ENCODE data around the gene CCR7.

The CCR7 gene, protein sequence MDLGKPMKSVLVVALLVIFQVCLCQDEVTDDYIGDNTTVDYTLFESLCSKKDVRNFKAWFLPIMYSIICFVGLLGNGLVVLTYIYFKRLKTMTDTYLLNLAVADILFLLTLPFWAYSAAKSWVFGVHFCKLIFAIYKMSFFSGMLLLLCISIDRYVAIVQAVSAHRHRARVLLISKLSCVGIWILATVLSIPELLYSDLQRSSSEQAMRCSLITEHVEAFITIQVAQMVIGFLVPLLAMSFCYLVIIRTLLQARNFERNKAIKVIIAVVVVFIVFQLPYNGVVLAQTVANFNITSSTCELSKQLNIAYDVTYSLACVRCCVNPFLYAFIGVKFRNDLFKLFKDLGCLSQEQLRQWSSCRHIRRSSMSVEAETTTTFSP

GRCh38 chr17:40564883-40565768, at the start of gene CCR7:
Gene CCR7 (minus strand): TSS chr17:40565472. CDS start chr17:40565409, 63 bp downstream.
- no peak for DNase-seq (ENCODE audit: low read depth)

GRCh38 chr17:40614431-40615067, 49.3 kb upstream of the CCR7 start:
- DNase-seq (ENCODE audit: low read depth) = no peak

GRCh38 chr17:40613467-40614154, 48.3 kb upstream of the CCR7 start:
- no peak for DNase-seq (ENCODE audit: low read depth)

GRCh38 chr17:40612599-40613244, 47.5 kb upstream of the CCR7 start:
- DNase-seq (ENCODE audit: low read depth) = no peak

DNA sequence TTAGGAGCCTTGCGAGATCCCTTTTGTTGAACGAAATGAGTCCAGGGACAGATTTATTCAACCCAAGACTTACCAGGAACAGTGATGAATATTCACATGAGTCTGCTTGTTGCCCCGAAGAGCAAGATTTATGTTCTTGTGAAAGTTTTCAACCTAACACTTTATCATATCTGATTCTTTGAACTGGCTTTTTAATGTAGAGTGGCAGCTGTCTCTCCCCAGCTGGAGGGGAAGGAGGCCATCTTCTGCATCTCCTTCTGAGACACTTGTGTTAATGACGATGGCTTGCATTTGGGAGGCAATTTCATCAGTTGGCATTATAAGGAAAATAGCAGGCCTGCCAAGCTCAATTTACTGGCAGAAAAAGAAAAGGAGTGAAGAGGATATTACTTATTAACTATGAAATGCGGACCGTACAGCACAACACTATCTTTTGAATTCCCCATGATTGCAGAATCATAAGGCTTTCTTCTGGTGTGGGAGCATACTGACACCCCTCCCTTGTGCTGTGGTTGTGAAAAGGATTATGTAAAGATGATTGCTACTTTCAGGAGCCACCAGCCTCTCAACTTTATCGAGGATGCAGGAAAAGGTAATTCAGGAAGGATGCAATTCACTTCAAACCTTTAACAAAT, 46.7 kb upstream of the CCR7 start:
- DNase-seq (ENCODE audit: low read depth) = no peak

DNA sequence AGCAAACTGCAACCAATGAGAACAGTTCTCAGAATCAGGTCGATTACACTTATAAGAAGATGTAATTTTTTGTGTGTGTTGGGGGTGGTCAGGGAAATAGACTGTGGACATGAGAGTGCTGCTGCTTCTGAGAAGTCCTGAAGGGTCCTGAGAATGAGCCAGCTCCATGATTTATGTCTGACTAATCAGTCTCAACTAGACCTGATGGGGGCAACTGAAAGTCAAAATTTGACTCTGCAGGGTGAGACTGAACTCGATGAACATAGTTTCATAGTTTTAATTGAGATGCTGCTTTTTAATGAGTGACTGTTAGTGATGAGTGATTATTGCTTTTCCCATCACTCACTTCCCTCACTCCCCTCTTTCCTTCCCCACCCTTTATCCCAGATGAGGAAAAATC, 45.1 kb upstream of the CCR7 start:
- no peak for DNase-seq (ENCODE audit: low read depth)

GRCh38 chr17:40608061-40608581, 42.8 kb upstream of the CCR7 start:
- DNase-seq (ENCODE audit: low read depth) = no peak

DNA sequence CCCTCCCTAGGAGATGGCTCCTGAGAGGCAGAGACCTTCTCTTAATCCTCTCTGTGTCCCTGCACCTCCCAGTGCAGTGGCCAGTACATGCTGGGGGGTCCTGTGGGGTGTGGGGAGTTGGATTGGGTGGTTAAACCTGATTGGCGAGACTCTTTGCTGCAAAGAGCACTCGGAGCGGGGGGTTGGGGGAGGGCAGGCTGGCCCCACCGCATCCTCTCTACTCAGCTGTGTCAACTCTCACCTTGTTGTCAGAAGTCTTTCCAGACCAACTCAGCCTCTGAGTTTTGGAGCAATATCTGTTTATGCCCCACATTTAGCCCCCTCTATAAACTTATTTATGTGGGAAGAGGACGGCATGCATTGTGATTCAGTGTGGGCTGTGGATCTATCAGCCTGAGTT, 42.4 kb upstream of the CCR7 start:
- DNase-seq (ENCODE audit: low read depth) = no peak

- DNase-seq (ENCODE audit: low read depth) = no peak
Measured at GRCh38 chr17:40606548-40607353, 41.5 kb upstream of the CCR7 start.

DNA sequence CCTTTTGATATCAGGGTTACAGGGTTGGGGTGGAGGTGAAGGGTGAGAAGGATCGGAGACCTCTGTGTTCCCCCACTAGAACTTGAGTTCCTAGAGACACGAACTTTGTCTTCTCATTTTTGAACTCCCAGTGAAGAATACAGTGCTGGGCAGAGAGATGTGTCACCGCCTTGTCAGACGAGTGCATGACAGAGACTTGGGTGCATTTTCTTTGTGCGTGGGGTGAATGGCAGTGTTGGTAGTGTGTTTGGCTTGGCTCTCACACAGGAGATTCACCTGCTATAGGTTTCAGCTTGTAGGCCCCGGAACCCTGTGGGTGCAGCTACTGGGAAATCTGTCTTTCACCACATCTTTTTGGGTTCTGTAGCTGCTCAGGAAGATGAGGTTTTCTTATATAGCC, 40.0 kb upstream of the CCR7 start:
- no peak for DNase-seq (ENCODE audit: low read depth)

DNA sequence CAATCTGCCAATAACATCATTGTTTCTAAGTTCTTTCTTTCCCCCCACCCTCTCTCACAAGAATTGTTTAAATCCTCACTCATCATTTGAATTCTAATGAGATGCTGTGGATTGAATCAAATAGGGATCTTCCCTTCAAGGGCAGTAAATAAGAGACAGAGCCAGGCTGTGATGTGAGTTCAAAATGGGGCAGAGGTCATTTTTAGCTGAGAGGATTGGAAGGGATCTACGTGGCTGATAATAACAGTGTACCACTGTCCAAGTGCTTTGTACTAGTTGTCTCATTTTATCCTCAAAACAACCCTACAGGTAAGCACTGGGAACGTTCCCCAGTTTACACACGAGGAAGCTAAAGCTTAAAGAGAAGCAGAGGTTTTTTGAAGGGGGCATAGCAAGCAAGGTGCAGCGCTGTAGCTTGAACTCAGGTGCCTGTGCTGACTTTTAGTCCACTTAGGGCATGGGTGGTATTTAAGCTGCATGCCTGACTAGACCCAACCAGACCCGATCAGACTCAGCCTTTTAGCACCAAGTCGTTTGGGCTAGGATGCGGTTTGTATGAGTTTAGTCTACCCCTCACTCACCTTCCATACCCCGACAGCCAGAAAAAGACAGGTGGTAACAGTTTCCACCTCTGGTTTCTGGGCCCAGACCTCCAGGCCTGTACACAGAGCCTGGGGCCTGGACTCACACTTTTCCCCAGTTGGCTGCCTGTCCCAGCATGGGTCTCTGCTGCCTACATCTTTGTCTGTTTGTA, 39.2 kb upstream of the CCR7 start:
- DNase-seq (ENCODE audit: low read depth) = no peak

DNA sequence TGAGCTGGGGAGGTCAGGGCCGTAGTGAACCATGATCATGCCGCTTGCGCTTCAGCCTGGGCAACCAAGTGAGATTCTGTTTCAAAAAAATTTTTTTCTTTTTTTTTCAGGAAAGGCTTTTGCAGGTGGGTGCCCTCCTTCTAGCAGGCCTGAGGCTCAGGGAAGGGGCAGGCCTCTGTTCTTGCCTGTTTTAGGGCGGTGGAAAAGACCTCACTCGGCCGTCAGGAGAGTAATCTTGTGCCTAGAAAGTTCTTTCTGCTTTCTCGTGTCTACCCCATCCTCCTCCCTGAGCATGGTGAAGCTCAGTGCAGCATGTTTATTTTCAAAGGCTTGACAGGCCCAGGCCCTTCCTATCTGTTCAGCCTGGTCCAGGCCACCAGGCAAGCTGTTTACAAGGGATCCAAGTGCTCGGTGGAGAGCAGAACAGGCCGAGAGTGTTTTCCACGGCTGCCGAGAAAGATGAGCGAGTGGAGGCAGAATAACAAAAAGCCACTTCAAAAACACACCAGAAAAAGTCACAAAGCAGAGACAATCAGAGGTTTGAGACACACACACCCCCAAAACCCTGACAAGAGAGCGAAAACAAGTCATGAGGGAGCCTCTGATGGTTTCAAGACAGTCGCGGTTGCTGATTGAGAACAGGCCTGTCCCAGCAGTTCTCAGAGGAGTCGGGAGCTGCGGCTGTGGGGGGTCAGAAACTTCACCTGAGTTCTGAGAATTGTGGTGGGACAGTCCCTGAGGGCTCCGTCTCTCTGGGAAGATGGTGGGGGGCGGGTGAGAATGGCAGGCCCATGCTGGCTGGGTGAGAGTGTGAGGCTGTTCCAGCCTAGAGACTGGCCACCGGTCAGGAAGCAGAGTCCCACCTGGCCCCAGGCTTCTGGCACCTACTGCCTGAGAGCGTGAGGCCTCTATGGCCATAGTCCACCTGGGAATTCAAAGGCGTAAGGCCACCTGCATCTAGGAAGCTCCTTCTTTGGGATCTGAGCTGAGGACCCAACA, 37.5 kb upstream of the CCR7 start:
- no peak for DNase-seq (ENCODE audit: low read depth)

DNA sequence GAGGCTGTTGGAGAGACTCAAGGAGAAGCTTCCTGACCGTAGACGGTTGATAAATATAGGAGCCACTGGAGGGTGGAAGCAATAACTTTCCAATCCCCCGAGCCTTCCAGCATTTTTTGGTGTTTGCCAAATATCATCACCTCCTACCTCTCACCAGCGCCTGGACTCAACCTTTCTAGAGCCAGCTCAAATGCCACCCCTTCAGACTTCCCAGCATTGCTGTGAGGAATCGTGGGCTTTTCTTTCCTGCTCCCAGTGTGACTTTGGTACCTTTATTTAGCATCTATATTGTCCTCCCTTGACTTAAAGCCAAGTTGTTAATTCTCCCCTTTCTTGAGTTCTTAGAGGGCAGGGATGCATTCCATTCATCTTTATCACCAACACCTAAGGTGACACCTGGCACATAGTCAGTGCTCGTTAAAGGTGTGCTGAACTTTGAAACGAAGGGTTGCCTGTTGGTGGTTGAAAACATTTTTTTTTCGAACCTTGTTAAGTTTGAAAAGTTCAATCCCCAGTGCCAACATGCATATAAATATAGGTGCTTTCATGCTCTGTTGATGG, 35.3 kb upstream of the CCR7 start:
- no peak for DNase-seq (ENCODE audit: low read depth)

DNA sequence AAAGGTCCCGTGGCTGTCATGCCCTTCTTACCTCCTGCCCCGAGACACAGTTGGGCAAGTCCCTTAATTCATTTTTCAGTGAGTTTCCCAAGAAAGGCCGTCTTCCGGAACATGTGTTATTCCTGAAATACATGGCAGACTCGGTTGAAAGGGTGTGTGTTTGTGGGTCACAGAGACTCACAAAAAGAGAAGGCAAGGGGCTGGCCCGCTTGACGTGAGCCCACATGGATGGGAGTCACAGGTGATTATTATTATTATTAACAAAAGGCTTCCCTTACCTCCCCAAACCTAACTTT, 34.1 kb upstream of the CCR7 start:
- DNase-seq (ENCODE audit: low read depth) = no peak

- DNase-seq (ENCODE audit: low read depth) = no peak
Measured at GRCh38 chr17:40598619-40599467, 33.6 kb upstream of the CCR7 start.

DNA sequence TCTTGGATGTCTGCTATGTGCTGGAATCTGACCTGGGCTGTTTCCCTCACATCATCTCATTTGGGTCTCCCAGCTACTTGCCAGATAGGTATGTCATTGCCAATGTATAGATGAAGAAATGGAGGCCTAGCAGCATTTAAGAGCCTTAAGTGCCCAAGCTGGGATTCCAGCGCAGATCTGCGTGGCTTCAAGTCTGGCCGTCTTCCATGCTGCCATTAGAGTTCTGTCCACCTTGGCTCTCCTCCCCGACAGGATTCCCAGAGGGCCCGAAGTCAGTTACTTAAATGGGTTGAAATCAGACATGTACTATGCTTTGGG, 33.0 kb upstream of the CCR7 start:
- no peak for DNase-seq (ENCODE audit: low read depth)

All from GM04503 (cell line).